ENCODE data around the gene NET1.

NET1 gene

GRCh38 chr10:5445006-5445405 is 32.6 kb downstream of the NET1 start:
- no peak for DNase-seq

- peak in 4 of 5 experiments; percentile 34 to 90 (median 62) for DNase-seq
Measured at GRCh38 chr10:5446390-5446926, 34.1 kb downstream of the NET1 start.

- peak in 1 of 5 experiments; percentile 42 for DNase-seq
Measured at GRCh38 chr10:5447056-5447455, 34.7 kb downstream of the NET1 start.

GRCh38 chr10:5447611-5448071 is 35.3 kb downstream of the NET1 start:
- DNase-seq: peak in 2 of 5 experiments; percentile 4 to 93

GRCh38 chr10:5448333-5449001 is 36.1 kb downstream of the NET1 start:
- no peak for DNase-seq

- no peak for DNase-seq
Measured at GRCh38 chr10:5449227-5449626, 36.9 kb downstream of the NET1 start.

- DNase-seq: no peak
Measured at GRCh38 chr10:5449823-5450222, 37.5 kb downstream of the NET1 start.

GRCh38 chr10:5450605-5451384 is 38.4 kb downstream of the NET1 start:
- DNase-seq: no peak

GRCh38 chr10:5453749-5454489 is 41.6 kb downstream of the NET1 start:
- no peak for DNase-seq

- DNase-seq: no peak
Measured at GRCh38 chr10:5456563-5456962, 44.2 kb downstream of the NET1 start.

GRCh38 chr10:5457741-5458140 is 45.4 kb downstream of the NET1 start:
- no peak for DNase-seq

- DNase-seq: no peak
Measured at GRCh38 chr10:5458425-5458824, 46.1 kb downstream of the NET1 start.

- DNase-seq: no peak
Measured at GRCh38 chr10:5458949-5459747, 46.8 kb downstream of the NET1 start.

GRCh38 chr10:5460468-5461202 is 48.3 kb downstream of the NET1 start:
- DNase-seq: no peak

GRCh38 chr10:5461203-5461588 is 48.8 kb downstream of the NET1 start:
- DNase-seq: no peak

GRCh38 chr10:5461914-5462840 is 49.8 kb downstream of the NET1 start:
- DNase-seq: no peak

GRCh38 chr10:5462841-5463293 is 50.5 kb downstream of the NET1 start:
- DNase-seq: no peak

- no peak for DNase-seq
Measured at GRCh38 chr10:5464546-5464945, 52.2 kb downstream of the NET1 start.

GRCh38 chr10:5465976-5466450 is 53.7 kb downstream of the NET1 start:
- no peak for DNase-seq
